KMS-11 (cell line): ENCODE data around the gene SLC8B1.

Experiments
- H2AFZ ChIP-seq: fragments of 200-600 bp; sonication (generic); 2 replicates; pipeline ENCODE4 v1.6.1; 2016; ENCODE audit warnings: antibody characterized with exemption, mixed run types, low read depth
- H3K27ac ChIP-seq: fragments of 200-600 bp; sonication (generic); 2 replicates; pipeline ENCODE4 v1.6.1; 2016; ENCODE audit warnings: mild to moderate bottlenecking, mixed run types
- H3K27me3 ChIP-seq: fragments of 200-600 bp; sonication (generic); 2 replicates; pipeline ENCODE4 v1.6.1; 2017; ENCODE audit warnings: mild to moderate bottlenecking, low read depth, mixed run types, moderate library complexity; ENCODE audit not compliant: insufficient read depth
- H3K36me3 ChIP-seq: fragments of 200-600 bp; sonication (generic); 2 replicates; pipeline ENCODE4 v1.6.1; 2017; ENCODE audit warnings: mild to moderate bottlenecking, mixed run types; ENCODE audit not compliant: insufficient read depth
- H3K4me1 ChIP-seq: fragments of 200-600 bp; sonication (generic); 2 replicates; pipeline ENCODE4 v1.6.1; 2016; ENCODE audit warnings: mild to moderate bottlenecking, low read depth, mixed run types; ENCODE audit not compliant: poor library complexity, severe bottlenecking
- H3K4me2 ChIP-seq: fragments of 200-600 bp; sonication (generic); 2 replicates; pipeline ENCODE4 v1.7.0; 2016; ENCODE audit warnings: mild to moderate bottlenecking, mixed run types
- H3K4me3 ChIP-seq: fragments of 200-600 bp; sonication (generic); IDR thresholded peaks from 2 replicates; pipeline ENCODE4 v1.6.1; 2017; ENCODE audit warnings: low read depth, low read length, mixed read lengths; ENCODE audit not compliant: insufficient read depth
- H3K79me2 ChIP-seq: fragments of 200-600 bp; sonication (generic); 2 replicates; pipeline ENCODE4 v1.6.1; 2016; ENCODE audit warnings: low read depth, mixed run types; ENCODE audit not compliant: insufficient read depth
- H3K9ac ChIP-seq: fragments of 200-600 bp; sonication (generic); 2 replicates; pipeline ENCODE4 v1.6.1; 2016; ENCODE audit warnings: mild to moderate bottlenecking, mixed run types
- H4K20me1 ChIP-seq: fragments of 200-600 bp; sonication (generic); 2 replicates; pipeline ENCODE4 v1.6.1; 2016; ENCODE audit warnings: mild to moderate bottlenecking, mixed run types; ENCODE audit not compliant: insufficient read depth
- CTCF ChIP-seq: fragments of 200-600 bp; sonication (generic); conservative IDR thresholded peaks from 2 replicates; pipeline ENCODE4 v1.6.1; 2017; ENCODE audit warnings: low read depth, mild to moderate bottlenecking, antibody characterized with exemption, low read length, moderate library complexity, mixed read lengths

The SLC8B1 gene

GRCh38 chr12:113374823-113375428, 40.0 kb upstream of the SLC8B1 start:
- Histone ChIP-seq H3K79me2 (no peaks in the 10 kb centered on the region), H3K9ac (no peak overlapping the region), H2AFZ (no peak overlapping the region), H4K20me1 (no peaks in the 10 kb centered on the region), H3K4me2 (no peak overlapping the region), H3K4me1 (no peaks in the 10 kb centered on the region), H3K36me3 (no peaks in the 10 kb centered on the region), H3K4me3 (no peak overlapping the region), H3K27me3 (no peaks in the 10 kb centered on the region), H3K27ac (no peak overlapping the region)
- TF ChIP-seq CTCF: no peak

GRCh38 chr12:113373969-113374368, 39.1 kb upstream of the SLC8B1 start:
- H3K9ac ChIP-seq: no peak overlapping the region
- H3K27ac ChIP-seq: no peak overlapping the region
- H3K4me1 ChIP-seq: no peaks in the 10 kb centered on the region
- no peaks in the 10 kb centered on the region for H3K36me3 ChIP-seq
- no peaks in the 10 kb centered on the region for H3K79me2 ChIP-seq
- no peak overlapping the region for H2AFZ ChIP-seq
- H4K20me1 ChIP-seq: no peaks in the 10 kb centered on the region
- H3K4me3 ChIP-seq: no peak overlapping the region
- no peak for TF ChIP-seq CTCF
- no peaks in the 10 kb centered on the region for H3K27me3 ChIP-seq
- no peak overlapping the region for H3K4me2 ChIP-seq

GRCh38 chr12:113373440-113373839, 38.5 kb upstream of the SLC8B1 start:
- H3K79me2 ChIP-seq: no peaks in the 10 kb centered on the region
- H3K4me1 ChIP-seq: no peaks in the 10 kb centered on the region
- no peaks in the 10 kb centered on the region for H3K27me3 ChIP-seq
- no peak overlapping the region for H3K4me2 ChIP-seq
- H3K4me3 ChIP-seq: no peak overlapping the region
- no peak overlapping the region for H2AFZ ChIP-seq
- H3K9ac ChIP-seq: no peak overlapping the region
- no peak overlapping the region for H3K27ac ChIP-seq
- no peak for TF ChIP-seq CTCF
- H3K36me3 ChIP-seq: no peaks in the 10 kb centered on the region
- no peaks in the 10 kb centered on the region for H4K20me1 ChIP-seq

DNA sequence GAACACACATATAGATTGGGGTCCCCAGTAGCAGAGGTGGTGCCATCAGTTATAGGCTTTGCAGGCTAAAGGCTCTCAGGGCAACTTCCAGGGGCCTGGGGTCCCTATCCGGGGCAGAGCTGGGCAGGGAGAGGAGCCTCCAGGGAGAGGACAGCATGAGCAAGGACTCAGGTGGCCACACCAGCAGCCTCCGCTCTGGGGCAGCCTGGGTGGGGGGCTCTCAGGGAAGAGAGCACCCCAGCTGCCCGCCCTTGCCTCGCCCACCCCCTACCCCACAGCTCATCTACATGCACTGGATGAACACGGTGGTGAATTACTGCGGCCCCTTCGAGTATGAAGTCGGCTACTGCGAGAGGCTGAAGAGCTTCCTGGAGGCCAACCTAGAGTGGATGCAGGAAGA, 37.5 kb upstream of the SLC8B1 start:
- H2AFZ ChIP-seq: no peak overlapping the region
- no peak overlapping the region for H3K9ac ChIP-seq
- no peaks in the 10 kb centered on the region for H3K36me3 ChIP-seq
- no peaks in the 10 kb centered on the region for H3K4me1 ChIP-seq
- no peak overlapping the region for H3K4me2 ChIP-seq
- no peak for TF ChIP-seq CTCF
- H3K27ac ChIP-seq: no peak overlapping the region
- H3K79me2 ChIP-seq: no peaks in the 10 kb centered on the region
- no peaks in the 10 kb centered on the region for H4K20me1 ChIP-seq
- H3K4me3 ChIP-seq: no peak overlapping the region
- no peaks in the 10 kb centered on the region for H3K27me3 ChIP-seq
